ENCODE measurements around the gene SCAP. TPM values are rescaled to one million over a fixed set of nuclear protein-coding genes. Genes with fewer than 3 reads are reported as not detected.

The SCAP gene
- total and polyA plus RNA-seq, 2 of the 13 experiments (the other 11 are each of a cell fraction or from before 2014, with no cell fraction given) = 40.4 to 53.3 TPM

- peak; percentile 58 for TF ChIP-seq CSRNP1 (CRISPR knock-in tag; IDR thresholded peaks at IDR 0.05)
- no peak for TF ChIP-seq SMAD1 (CRISPR knock-in tag; IDR thresholded peaks at IDR 0.05; ENCODE audit: borderline replicate concordance, low read depth)
- TF ChIP-seq ELF3 (CRISPR knock-in tag; IDR thresholded peaks at IDR 0.05) = peak; percentile 59; the same call in 1 of the 2 replicates
- no peak for TF ChIP-seq RBM39 (IDR thresholded peaks at IDR 0.05; ENCODE audit: low read depth, low read length, poor library complexity, severe bottlenecking)
- TF ChIP-seq HNF1B (CRISPR knock-in tag; IDR thresholded peaks at IDR 0.05) = peak; percentile 86
- TF ChIP-seq MYC (CRISPR knock-in tag; IDR thresholded peaks at IDR 0.05; ENCODE audit: borderline replicate concordance) = peak; percentile 98
- no peak for TF ChIP-seq KLF13 (CRISPR knock-in tag; IDR thresholded peaks at IDR 0.05)
- TF ChIP-seq ZNF362 (CRISPR knock-in tag; IDR thresholded peaks at IDR 0.05; ENCODE audit: borderline replicate concordance) = peak; percentile 45; the same call in 1 of the 2 replicates
- no peak for TF ChIP-seq CC2D1A (CRISPR knock-in tag; IDR thresholded peaks at IDR 0.05)
- TF ChIP-seq AKAP8 (CRISPR knock-in tag; IDR thresholded peaks at IDR 0.05) = no peak
- no peak for TF ChIP-seq ZNF841 (CRISPR knock-in tag; IDR thresholded peaks at IDR 0.05; ENCODE audit: borderline replicate concordance)
- peak; percentile 24 for TF ChIP-seq IKZF4 (CRISPR knock-in tag; IDR thresholded peaks at IDR 0.05; ENCODE audit: borderline replicate concordance, low read depth, not compliant biosample characterization)
- no peak for TF ChIP-seq RFX1 (IDR thresholded peaks at IDR 0.05)
- peak; percentile 79 for TF ChIP-seq TEAD3 (CRISPR knock-in tag; optimal IDR thresholded peaks at IDR 0.05; ENCODE audit: borderline replicate concordance)
- TF ChIP-seq ZBTB25 (CRISPR knock-in tag; IDR thresholded peaks at IDR 0.05) = peak; percentile 98
- TF ChIP-seq ZBTB42 (CRISPR knock-in tag; IDR thresholded peaks at IDR 0.05) = no peak
- TF ChIP-seq MAF1 (CRISPR knock-in tag; IDR thresholded peaks at IDR 0.05; ENCODE audit: borderline replicate concordance) = no peak
Observed at GRCh38 chr3:47475570-47476329, at the start of gene SCAP (continued).

Measured in HepG2 (cell line).